ENCODE measurements around the gene BARHL1.

- TF ChIP-seq ZNF136 (CRISPR knock-in tag; IDR thresholded peaks at IDR 0.05; ENCODE audit: low read depth): no peak
- TF ChIP-seq ARNT (IDR thresholded peaks at IDR 0.05): no peak
- TF ChIP-seq CTCF (CRISPR knock-in tag; IDR thresholded peaks at IDR 0.05): no peak
- no peak for TF ChIP-seq SALL1 (CRISPR knock-in tag; IDR thresholded peaks at IDR 0.05)
- no peak for TF ChIP-seq GABPA (IDR thresholded peaks at IDR 0.05; ENCODE audit: low read depth, low read length)
- TF ChIP-seq GABPA (CRISPR knock-in tag; IDR thresholded peaks at IDR 0.05; ENCODE audit: low read depth): no peak
- TF ChIP-seq PTBP1 (IDR thresholded peaks at IDR 0.05; ENCODE audit: low read depth, low read length, poor library complexity, severe bottlenecking): no peak
- TF ChIP-seq SIN3A (IDR thresholded peaks at IDR 0.05; ENCODE audit: borderline replicate concordance, low read depth, low read length): no peak
- no peak for TF ChIP-seq MIXL1 (CRISPR knock-in tag; IDR thresholded peaks at IDR 0.05)
- TF ChIP-seq ZNF703 (CRISPR knock-in tag; IDR thresholded peaks at IDR 0.05; ENCODE audit: borderline replicate concordance): no peak
- TF ChIP-seq EP300 (IDR thresholded peaks at IDR 0.05; ENCODE audit: low read depth in 2 of 2, low read length in 2 of 2): no peak
- TF ChIP-seq EP300 (CRISPR knock-in tag; IDR thresholded peaks at IDR 0.05; ENCODE audit: borderline replicate concordance): no peak
These were observed 12.9 kb downstream of the BARHL1 start for GRCh38 chr9:132595319-132595718.

Measured in HepG2 (cell line).